HG03066 (cell line): ENCODE results near the gene DHX16.

Experiments
- ATAC-seq: cut with Tn5 transposase; IDR thresholded peaks from one replicate; pipeline ENCODE4 v1.9.1; 2021; ENCODE audit warnings: low read depth; ENCODE audit not compliant: unreplicated experiment

Gene DHX16

DNA sequence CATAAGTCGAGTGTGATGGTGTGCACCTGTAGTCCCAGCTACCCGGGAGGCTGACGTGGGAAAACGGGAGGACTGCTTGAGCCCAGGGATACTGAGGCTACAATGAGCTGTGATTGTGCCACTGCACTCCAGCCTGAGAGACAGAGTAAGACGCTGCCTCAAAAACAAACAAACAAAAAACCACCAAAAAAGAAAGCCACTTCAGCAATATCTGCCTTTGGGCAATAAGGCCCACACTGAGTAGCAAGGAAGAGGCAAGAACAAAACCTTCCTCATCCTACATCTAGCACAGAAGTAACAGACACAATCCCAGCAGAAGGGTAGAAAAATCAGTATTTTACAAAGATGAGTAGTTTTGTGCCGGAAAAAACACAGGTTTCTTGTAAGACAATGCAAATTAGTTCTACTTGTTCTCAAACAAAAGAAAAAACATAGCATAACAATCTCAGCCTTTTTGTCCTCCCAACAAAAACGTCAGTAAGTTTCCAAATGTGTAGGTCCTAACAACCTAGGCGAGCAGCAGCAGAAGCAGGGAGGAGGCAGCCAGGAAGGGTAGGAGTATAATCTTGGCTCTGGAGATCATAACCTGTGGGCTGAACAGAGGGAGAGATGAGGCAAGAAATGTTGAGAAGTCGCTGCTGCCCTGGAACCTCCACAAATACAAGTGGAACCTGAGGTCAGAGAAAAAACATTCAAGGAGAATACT, 61.5 kb downstream of the DHX16 start:
- no peak for ATAC-seq

DNA sequence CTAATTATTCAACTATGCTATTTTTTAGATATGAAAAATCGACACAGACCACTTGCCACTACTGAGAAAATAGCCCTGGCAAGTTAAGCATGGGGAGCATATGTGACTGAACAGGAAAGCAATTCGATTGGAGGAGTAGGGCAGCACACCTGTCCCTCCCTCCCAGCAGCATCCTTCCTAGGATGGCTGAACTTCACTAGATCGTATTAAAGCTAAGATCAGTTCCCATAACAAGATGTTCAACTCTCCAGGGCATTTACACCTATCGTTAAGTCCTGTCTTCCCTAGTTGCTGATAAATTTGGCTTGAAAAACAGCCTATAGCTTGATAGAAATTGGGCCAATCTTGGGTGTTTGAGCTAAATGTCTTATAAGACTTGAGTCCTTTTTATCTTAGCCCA, 62.7 kb downstream of the DHX16 start:
- ATAC-seq: no peak

DNA sequence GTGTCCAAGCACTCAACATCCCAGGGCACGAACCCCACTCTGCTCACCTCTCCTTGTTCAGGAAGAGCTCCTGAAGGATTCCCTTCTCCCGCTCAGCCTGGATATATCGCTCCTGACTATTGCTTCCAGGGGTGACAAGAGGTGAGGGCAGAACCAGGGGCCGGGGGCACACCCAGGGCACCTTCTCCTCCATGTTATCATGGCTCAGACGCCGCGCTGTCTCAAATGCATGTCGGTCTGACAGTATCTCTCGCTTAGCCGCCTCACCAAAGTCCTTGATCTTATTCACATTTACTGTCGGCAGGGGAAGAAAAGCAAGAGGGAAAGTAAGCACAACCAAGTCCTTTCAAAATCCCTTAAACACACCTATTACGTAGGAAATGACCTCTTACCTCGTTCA, 68.8 kb downstream of the DHX16 start:
- no peak for ATAC-seq
